ENCODE results near the gene ARSB.
A peak's percentile ranks its signal among the peaks of the same experiment; 100 is the strongest.
"Not testable (repeated sequence)": the region's sequence is repeated elsewhere in the genome, so short reads cannot be mapped to it uniquely, and the experiment has no call there.

The ARSB gene

DNA sequence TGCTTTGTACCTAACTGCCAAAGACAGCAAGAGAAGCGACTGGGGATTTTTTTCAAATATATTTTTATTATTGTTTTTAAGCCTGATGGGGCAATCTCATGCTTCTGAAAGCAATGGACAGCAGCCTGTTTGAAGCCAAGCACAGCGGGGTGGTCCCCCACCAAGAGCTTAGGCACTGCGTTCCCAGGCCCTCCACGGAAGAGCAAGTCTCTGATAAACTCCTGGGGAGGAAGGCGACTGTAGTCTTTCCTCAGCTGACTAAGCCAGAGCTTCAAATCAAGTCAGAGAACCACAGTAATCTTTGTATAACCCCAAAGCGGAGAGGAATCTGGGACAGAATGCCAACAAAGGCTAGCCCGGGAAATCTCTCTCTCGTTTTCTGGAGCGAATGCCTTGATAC lies 54.4 kb downstream of the ARSB start:
- no peak for ATAC-seq

DNA sequence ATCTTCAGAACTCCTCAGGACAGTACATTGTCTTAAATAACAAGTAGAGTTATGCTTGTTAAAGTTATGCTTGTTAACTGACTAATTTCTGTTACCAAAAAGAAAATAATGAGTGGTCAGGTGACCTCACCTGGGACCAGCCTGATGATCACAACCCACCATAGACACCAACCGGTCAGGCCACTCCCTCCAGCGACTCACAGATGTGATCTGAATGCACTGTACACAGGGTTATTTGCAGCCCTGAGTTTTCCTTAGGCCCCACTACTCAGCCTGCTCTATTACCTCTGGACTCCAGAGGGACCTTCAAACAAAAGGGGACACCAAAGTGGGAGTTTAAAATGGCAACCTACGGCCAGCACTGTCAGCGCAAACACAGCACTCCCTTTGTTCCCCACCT lies 55.3 kb downstream of the ARSB start:
- peak in 1 of 2 donors; percentile 36 for ATAC-seq

DNA sequence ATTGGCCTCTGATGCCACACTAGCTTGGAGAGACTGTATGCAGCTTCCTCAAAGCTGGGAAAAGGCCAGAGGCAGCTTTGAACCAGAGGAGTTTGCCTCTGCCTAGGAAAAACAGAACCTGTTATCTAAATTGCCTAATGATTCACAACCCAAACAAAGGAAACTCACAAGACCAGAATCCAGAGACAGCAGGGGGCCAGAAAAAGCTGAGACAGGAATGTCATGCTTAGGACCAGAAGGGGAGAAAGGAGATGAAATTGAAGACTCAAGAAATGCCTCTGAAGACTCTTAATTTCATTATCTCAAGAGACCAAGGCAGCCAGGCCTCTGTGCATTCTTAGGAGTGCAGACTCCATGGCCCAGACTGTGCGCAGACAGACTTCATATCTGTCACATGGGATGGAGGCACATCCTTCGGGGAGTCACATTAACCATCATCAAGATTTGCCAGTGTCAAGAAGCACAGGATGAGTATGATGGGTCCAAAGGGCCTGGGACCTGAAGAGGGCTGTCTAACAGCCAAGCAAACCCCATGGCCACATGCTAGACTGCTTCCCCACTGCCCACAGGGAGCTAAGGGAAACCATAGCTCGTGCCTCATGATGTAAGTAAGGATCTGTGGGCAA lies 57.3 kb downstream of the ARSB start:
- ATAC-seq: no peak

DNA sequence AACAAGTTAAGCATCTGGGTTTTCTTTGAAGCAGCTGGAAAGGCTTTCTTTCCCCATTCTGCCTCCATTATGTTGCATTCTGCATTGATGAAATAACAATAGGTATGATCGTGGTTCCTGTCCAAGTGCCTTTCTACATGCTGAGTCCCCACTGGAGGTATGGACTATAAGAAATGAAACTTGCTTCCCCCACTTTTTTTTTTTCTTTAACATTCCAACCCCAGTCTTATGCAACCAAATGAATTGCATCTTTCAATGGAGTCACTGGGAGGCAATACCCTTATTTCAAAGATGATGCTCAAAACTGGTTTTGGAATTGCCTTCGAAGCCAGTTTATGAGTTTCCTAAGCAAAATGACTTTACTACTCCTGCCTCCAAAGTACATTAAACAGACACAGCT lies 58.9 kb downstream of the ARSB start:
- ATAC-seq: no peak

DNA sequence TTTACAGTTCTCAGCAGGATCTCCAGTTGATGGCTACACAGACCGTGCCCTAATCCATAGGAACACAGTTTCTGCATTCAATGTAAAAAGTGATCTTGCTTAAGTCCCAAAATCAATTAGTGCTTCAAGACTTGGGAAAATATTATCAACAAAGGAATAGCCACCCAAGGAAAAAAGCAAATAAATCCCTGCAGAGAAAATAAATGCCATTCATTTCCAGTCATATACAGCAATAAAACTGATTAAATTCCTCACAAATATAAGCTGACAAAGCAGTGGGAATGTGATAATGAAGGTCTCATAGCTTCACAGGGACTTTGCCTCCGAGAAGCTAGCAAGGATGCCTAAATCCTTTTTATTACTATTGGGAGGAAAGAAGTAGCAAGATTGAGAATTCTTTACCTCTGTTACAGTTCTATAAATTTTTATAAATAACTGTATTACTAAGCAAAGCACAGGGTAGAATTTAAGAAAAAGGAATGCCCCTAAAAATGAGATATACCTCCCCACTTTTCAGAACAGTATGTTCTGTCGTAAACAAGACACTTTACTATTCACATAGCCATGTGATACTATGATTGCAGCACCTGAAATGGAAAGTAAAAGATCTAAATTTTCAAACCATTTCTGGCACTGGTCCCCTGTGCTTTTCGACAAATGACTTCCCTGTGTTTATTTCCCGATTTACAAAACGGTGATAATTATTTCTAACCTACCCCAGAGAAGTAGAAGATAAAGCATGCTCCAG lies 59.8 kb downstream of the ARSB start:
- no peak for ATAC-seq

DNA sequence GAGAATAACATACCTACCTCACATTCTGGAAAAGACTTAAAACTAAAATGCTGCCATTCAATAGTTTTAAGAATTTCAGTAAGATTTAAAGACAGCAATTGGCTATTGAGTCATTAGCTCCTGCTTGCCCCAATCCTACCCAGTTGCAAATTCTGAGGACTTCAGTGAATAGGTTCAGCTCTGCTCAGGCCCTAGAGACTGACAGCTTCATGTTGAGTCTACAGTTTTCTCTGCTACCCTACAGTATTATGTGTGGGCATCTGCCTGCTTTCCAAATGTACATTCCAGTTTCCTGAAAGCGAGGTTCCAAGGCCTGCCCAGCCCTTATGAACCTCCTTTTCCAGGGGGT lies 61.5 kb downstream of the ARSB start:
- ATAC-seq: no peak

DNA sequence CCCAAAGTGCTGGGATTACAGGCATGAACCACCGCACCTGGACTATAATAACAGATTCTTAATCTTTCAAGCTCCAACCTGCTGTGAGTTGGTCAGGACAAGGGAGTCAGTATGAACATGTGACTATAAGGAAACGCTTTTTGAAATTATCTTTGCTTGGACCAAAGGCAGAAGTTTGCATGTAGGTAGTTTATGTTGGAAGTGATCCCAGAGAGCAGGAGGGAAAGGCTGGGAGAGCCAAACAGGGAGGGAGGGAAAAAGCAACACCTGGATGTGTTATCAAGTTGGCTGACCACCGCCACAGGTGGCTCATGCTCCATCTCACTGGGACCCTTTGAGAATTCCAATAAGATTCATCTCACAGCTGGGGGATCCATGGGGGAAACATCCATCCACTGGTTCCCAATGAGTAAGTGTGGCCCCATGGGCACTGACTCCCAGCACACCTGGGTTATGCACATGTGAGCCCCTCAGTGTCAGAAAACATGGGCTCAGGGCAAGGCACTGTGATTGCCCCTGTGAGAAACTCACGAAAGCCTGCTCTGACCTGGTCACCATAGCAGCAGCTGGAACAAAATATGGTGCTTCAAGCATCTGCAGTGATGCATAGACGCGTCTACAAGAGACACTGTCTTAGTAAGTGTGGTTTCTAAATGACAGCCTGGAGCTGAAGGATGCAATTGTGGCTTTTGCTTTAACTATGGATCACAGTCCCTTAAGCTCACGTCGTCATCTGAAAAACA lies 62.1 kb downstream of the ARSB start:
- ATAC-seq: peak; percentile 38 to 59

DNA sequence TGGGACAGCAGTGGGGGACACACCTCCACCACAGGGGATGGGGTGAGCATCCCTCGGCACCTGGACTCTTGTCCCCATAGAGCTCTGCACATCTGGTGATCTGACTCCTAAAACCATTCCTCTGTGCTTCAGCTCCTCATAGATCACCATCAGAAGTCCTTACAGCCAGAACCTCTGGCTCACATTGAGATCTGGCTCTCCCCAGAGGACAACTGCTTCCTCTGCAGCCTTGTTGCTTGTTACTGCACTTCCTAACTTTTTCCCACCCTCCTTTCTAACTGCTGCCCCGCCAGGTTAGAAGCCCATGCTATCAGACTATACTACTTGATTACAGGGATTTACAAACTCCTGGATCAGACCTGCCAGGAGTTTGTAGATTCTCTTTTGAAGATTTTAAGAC lies 64.5 kb downstream of the ARSB start:
- no peak for ATAC-seq

DNA sequence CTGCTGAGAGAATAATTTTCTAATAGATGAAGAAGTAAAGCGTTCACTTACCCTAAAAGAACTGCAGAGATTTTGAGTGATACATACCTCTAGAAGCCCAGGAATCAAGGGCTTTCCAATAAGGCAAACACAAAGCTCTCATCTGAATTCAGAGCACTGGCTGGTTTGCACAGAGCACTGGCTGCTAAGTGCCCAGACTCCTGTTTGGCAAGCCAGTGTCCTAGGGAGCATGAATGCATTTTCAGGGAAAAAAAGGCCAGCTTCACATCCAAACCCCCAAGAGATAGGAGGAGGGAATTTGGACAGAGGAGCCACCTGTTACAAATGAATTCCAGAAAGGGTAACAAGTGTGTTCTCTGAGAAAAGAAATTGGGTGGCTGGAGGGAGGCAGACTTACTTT lies 65.3 kb downstream of the ARSB start:
- ATAC-seq: no peak

DNA sequence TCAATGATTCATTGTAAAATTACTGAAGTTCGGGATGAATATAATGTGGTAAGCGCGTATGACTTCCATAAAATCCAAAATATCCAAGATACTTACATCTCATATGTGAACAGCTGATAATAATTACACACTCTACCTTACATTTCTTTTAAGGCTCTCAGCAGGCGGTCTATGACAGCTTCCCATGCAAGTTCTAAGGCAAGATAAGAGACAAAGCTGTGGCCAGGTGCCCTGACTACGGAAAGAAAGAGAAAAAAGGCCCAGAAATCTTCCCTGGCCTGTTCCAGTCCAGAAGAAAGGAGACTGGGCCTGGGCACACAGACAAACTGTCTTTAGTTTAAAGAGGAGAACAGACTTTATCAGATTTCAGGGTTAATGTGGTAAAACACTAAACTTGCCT lies 69.1 kb downstream of the ARSB start:
- no peak for ATAC-seq

DNA sequence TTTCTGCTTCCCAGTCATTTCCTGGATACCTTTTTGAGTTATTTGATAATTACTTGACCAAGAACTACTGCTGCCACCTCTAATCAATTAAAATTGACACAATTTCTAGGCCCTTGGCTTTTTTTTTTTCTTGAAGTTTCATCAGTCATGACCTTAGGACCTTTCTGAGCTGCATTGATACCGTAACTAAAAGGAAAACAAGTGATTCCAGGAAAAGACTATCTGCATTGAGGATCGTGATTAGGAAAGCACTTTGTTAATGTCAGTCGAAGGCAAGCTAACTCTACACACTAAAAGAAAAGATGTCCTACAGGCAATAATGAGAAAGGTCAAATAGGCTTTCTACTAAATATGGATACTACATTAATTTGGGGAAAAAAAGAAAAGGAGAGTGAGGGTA lies 69.9 kb downstream of the ARSB start:
- ATAC-seq: no peak

DNA sequence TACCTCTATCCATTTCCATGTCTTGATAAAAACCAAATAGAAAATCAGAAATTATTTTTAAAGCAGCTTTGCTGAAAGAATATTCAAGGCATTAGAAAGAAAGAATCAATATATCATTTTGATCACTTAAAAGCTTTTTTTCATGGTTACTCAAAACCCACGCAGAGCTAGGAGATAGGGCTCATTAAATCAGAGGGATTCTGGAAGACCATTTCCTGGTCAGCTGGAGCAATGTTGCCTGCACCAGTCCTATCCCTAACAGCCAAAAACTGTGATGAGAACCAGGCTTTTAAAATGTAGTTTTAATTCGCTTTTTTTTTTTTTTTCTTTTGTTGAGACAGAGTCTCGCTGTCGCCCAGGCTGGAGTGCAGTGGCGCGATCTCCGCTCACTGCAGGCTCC lies 72.3 kb downstream of the ARSB start:
- no peak for ATAC-seq

DNA sequence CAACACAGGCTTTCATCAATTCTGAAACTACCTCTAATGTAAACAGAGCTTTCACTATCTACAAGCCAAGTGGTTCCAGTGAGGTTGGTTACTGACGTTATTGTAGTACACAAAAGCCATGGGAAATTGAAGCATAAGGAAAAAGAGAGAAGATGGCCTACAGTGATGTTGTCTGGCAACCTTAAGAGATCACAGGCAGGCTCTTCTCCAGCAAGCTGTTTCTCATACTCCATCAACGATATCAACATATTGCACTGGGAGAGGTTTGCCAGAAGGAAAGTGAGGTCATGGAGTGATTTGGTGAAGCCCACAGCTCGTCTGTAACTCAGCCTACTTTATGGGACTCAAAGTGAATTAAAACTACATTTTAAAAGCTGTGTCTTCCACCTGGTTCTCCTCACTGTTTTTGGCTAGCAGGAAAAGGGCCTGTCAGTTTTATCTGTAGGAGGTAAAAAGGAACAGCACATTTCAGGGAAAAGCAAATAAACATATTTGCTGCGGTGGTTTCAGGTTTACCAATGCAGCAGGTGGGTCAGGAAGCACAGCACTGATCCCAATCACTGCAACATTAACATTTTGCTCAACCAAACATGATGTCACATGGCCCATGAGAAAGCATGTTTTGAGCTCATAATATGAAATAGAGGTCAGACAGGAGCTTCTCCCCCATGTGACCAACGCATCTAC lies 72.9 kb downstream of the ARSB start:
- no peak for ATAC-seq

DNA sequence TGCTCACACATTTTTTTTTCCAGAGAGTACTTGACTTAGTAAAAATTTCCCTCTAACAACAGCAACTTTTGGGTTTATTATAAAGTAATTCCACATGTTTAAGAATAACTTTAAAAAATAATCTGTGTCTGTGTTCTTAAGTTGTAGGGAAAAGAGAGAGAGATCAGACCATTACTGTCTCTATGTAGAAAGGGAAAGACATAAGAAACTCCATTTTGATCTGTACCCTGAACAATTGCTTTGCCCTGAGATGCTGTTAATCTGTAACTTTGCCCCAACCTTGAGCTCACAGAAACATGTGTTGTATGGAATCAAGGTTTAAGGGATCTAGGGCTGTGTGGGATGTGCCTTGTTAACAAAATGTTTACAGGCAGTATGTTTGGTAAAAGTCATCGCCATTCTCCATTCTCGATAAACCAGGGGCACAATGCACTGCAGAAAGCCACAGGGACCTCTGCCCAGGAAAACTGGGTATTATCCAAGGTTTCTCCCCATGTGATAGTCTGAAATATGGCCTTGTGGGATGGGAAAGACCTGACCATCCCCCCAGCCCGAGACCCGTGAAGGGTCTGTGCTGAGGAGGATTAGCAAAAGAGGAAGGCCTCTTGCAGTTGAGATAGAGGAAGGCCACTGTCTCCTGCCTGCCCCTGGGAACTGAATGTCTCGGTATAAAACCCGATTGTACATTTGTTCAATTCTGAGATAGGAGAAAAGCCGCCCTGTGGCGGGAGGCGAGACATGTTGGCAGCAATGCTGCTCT lies 75.7 kb downstream of the ARSB start:
- ATAC-seq: not testable (repeated sequence)

DNA sequence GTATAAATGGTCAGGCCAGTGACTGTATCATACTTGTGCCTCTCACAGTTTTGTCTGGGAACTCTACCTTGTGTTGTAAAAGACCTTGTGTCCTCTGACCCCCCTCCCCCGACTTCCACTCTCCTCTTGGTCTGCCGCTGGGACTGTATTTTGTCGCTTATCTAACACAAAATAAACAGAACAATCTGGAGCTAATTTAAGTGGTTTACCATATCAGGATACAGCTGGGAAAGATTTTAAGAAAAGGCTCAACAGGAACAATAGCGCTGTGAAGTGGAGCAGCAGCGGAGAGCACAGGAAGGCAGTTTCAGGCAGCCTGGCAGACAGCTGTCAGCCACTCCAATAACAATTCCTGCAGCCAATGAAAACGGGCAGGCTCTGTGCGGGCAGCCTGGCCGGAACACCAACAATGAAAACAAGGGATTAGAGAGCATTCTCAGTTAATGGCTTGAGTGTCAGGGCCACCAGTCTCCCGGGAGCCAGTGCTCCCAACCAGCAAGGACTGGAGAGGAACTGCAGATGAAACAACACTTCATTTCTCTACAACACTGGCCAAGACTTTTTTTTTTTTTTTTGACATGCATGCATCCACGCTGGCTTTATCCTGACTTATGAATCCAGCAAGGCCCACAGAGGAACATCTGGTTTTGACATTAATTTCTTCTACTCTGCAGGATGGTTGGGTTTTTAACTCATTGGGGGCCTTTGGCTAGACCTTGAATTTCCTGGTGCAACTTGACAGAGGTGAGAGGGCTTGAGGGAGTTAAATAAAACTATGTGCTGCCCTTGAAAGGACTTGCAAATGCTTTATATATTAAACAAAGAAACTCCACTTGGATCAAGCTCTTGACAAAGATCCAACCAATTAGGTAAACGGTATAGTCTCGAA lies 76.7 kb downstream of the ARSB start:
- ATAC-seq: no peak

DNA sequence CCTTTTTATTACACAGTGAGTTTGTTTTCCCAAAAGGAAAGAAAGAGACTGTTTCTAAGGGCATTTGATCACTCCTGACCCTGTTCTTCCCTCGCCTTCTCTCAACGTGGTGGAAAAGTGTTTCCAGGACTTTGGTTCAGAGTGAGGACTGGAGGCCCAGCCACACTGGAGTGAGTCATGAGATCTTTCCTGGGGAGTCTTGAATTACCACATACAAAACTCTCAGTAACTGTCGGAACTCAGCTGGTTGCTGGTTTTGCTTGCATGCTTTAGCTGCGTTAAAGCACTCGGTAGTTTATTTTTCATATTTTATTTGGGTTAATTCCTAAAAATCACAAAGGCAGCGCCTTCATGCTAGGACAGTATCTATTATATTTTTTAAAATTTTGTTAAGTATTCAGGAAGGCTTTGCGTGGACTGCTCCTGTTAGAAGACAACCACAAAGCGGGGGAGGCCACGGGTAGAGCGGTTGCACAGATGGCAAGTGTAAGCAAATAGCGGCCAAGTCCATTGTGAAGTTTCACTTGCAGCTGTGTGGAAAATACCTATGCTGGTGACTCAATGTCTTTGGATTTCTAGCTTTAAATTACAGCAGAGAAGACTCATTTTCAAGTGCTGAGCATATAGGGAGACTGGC lies 77.7 kb downstream of the ARSB start:
- no peak for ATAC-seq

DNA sequence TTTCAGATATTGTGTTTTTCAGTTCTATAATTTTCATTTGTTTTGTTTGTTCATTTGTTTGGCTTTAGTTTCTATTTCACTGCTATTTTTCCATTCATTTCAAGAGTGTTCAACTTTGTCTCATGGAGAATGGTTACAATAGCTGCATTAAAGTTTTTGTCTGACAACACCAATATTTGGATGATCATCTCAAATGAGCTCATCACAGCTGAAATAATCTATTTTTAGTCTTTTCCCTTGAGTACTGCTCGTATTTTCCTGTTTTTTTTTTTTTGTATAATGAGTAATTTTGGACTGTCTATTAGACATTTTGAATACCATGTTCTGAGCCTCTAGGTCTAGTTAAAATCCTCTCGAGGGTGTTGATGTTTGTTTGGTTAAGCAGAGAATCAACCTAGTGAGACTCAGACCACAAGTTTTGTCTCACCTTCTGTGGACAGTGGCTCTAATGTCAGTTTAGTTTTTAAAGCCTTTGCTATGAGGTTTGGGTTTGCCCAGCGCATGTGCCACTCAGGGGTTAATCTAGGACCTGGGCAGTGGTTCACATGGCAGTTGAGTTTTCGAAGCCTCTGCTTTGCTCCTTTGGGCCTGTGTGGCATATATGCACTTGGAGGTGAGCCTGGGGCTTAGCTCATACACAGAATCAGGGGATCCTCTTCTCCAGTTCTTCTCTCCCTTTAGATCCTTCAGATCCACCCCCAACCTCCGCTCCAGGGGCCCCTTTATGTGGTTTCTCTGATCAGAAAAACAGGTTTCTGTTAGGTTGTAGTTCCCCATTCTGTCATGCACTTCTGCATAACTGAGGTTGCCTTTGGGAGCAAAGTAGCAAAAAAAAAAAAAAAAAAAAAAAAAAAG lies 79.8 kb downstream of the ARSB start:
- no peak for ATAC-seq

DNA sequence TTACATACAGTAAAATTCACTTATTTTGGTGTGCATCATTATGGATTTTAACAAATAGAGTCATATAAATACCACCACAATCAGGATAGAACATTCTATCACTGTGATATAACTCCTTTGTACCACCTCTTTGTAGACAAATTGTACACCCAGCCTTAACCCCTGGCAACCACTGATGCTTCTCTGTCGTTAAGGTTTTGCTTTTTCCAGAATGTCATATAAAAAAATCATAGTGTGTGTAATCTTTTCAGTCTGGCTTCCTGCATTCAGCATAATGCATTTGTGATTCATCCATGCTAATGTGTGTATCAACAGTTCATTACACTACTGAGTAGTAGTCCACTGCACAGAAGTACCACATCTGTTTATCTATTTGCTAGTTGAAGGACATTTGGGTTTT lies 81.2 kb downstream of the ARSB start:
- ATAC-seq: no peak

DNA sequence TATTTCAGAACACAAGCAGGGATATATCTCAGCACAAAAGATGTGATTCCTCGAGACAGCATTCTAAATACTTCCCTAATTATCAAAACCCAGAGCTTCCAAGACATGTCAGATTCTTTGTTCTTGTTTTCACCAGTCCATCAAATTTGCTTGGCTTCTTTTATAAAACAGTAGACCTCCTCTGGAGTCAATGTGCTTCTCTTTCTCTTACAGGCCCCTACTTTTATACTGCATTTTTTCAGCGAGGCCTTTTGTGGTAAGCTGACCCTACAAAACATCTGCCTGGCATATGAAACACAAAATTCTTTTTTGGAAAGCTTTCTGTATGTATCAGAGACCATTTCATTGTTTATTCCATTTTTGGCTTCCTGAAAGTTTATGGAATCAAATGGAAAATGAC lies 81.8 kb downstream of the ARSB start:
- no peak for ATAC-seq

DNA sequence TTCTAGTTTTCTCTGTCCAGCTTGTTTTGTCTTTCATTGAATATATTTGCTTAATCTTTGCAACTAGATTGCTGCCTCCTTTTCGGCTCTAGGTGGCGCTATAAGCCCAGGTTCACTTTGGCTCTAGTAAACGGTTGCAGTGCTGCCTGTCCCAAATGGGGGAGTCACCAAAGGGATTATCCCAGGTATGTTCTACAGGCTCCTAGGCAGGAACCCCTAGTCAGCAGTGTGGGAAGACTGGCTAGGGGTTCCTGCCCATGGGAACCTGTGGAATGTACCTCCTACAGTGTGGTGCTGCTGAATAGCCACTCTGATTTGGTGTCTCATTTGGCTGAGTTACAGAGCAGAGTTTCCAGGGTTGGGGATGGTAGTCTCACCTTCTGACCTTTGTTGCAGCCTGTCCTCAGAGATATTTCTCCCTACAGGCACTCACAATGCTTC lies 85.2 kb downstream of the ARSB start:
- ATAC-seq: no peak
